PFSK-1 (cell line): ENCODE data around the gene CD300A.

ENCODE experiments used
- FOXP2 ChIP-seq: optimal IDR thresholded peaks from 2 replicates; pipeline ENCODE3; 2011; ENCODE audit warnings: borderline replicate concordance, control low read depth, inconsistent platforms; ENCODE audit not compliant: insufficient read depth; ENCODE audit errors: extremely low read length, extremely low read depth
- POLR2AphosphoS5 ChIP-seq: IDR thresholded peaks from 2 replicates; pipeline ENCODE4 v1.6.1; 2012; ENCODE audit warnings: low read depth, mild to moderate bottlenecking, control low read depth, low read length, moderate library complexity
- REST ChIP-seq, 2 experiments: IDR thresholded peaks; 2 replicates each; pipeline versions ENCODE4 v1.6.1 to v1.8.0; 2011 to 2012; ENCODE audit warnings: low read depth in 2 of 2, low read length in 2 of 2, control low read depth in 1 of 2, inconsistent platforms in 1 of 2, mild to moderate bottlenecking in 1 of 2, moderate library complexity in 1 of 2; ENCODE audit not compliant: insufficient read depth in 1 of 2

DNA sequence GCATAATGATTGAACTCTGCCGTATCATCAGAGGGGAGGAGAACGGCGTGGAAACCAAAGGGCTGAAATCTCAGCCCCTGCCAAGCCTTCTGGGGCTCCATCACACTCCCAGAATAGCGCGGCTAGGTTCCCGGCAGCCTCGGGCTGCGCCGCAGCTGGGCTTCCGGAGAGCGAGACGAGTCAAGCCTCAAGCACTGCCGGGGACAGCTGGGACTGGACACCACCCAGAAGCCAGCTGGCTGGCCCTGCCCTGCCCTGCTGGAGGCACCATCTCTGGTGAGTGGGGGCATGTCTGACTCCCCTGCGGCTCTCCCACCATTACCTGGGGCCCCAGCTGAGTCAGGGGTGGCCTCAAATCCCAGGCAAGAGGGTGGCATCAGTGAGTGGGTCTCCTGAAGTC, 41.8 kb upstream of the CD300A start:
- TF ChIP-seq POLR2AphosphoS5 (no peak), REST (IDR thresholded peaks at IDR 0.05; ENCODE audit: insufficient read depth in 1 of 2, low read depth in 2 of 2, low read length in 2 of 2) (no peak), FOXP2 (no peak)
